HG02678 (cell line): ENCODE measurements around the gene RIPOR3.
A peak's percentile ranks its signal among the peaks of the same experiment; 100 is the strongest.

Source experiments
- ATAC-seq: cut with Tn5 transposase; IDR thresholded peaks from one replicate; pipeline ENCODE4 v1.9.1; 2021; ENCODE audit warnings: mild to moderate bottlenecking, moderate library complexity; ENCODE audit not compliant: unreplicated experiment

Gene RIPOR3

GRCh38 chr20:50690650-50691572, at the start of gene RIPOR3:
Gene RIPOR3 (minus strand): TSS chr20:50691542. CDS start chr20:50691128, 414 bp downstream.
- ATAC-seq: no peak

- no peak for ATAC-seq
Observed at GRCh38 chr20:50737352-50737751, 46.0 kb upstream of the RIPOR3 start.

- no peak for ATAC-seq
Observed at GRCh38 chr20:50735813-50736212, 44.5 kb upstream of the RIPOR3 start.

DNA sequence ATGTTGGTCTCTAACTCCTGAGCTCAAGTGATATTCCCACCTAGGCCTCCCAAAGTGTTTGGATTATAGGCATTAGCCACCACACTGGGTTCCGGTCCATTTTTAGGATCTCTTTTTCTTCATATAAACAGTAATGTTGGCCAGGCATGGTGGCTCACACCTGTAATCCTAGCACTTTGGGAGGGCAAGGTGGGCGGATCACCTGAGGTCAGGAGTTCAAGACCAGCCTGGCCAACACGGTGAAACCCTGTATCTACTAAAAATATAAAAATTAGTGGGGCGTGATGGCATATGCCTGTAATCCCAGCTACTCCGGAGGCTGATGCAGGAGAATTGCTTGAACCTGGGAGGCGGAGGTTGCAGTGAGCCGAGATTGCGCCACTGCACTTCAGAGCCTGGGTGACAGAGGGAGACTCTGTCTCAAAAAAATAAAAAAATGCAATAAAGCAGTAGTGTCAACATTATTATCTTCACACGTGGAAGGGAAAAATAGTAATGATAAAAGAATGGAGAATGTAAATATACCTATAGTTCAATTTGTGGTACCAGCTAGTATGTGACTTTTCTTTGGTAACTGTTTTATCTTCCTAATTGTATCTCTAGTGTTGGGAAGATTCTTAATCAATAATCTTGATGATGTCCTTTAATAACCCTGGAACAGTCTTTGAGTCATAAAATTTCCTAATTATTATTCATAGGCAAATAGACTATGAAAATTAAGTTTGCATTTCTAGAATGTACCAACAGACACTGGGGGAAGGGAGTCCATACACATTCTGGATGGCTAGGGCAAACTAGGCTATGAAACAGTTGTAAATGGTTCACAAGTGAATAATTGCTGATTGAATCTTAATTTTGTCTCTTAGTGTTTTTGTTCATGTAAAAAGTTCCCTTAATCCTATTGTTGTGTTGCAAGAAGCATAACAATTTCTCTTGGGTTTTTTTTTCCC, 43.7 kb upstream of the RIPOR3 start:
- no peak for ATAC-seq

DNA sequence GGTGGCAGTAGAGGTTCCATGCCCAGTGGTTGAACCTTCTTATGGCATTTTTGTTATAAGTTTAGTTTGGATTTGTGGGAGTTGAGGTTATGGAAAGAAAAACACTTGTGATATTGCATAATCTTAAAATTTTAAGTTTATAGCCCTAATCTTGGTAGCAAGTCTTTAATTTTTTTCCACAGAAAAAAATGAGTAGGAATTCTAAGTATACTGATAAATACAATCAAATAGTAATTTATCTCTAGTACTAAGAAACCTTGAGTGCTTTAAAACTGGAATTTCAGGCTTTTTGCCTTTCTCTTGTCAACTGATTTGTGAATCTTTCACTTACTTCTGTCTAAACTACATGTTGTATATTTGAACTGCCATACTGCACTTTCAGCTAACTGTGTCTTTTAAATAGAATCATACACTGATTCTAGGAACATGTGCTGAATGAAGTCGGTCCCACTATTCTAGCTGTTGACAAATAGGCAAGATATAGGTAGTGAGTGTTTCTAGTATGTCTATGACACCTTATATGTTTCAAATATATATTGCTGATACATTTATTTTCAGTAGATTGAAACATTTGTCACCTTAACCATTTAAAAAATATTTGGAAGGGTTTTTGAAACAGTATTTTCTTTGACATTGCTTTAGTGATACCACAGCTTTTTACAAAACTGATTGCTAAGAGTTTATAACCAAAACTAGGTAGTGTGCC, 42.5 kb upstream of the RIPOR3 start:
- ATAC-seq: no peak

- ATAC-seq: no peak
Observed at GRCh38 chr20:50731930-50732690, 40.8 kb upstream of the RIPOR3 start.

DNA sequence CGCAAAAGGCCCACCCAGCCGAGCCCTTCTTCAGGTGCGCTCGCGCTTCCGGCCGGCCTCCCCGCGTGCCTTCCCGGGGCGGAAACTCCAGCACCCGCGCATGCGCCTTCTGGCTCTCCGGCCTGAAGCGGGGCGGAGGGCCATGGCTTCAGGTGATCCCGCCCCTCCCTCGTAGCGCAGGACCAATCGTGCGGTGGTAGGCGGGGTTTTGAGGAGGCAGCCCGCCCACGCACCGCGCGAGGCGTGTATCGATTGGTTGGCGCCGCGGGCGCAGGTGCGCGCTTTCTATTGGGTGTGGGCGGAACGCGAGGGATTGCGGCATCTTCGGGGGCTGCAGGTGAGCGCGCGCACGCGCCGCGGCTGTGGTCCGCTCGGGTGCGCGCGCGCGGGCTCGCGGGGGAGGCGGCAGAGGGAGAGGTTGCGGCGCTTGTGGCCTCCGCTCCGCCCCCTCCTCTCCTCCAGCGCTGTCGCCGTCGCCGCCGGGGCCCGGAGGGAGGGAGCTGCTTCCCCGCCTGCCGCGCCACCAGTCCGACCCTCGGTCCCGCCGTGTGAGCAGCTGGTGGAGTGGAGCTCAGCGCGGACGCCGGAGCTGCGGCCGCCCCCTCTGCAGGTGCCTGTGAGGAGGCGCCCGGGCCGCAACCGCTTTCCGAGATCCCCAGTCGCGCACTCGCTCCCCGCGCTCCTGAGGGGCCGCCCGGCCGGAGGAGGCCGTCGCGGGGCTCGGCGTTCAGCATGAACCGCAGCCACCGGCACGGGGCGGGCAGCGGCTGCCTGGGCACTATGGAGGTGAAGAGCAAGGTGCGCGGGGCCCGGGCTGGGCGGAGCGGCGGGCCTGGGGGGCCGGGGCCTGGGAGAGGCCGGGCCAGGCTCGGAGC, 40.0 kb upstream of the RIPOR3 start, which contains the start of gene PARD6B:
TSS of gene PARD6B (plus strand) at position 526 of the 875 bp plus-strand sequence. CDS start at position 733, 207 bp downstream.
- ATAC-seq: peak; percentile 88

GRCh38 chr20:50730765-50731054, 39.4 kb upstream of the RIPOR3 start:
- no peak for ATAC-seq

- no peak for ATAC-seq
Observed at GRCh38 chr20:50729901-50730764, 38.8 kb upstream of the RIPOR3 start.

DNA sequence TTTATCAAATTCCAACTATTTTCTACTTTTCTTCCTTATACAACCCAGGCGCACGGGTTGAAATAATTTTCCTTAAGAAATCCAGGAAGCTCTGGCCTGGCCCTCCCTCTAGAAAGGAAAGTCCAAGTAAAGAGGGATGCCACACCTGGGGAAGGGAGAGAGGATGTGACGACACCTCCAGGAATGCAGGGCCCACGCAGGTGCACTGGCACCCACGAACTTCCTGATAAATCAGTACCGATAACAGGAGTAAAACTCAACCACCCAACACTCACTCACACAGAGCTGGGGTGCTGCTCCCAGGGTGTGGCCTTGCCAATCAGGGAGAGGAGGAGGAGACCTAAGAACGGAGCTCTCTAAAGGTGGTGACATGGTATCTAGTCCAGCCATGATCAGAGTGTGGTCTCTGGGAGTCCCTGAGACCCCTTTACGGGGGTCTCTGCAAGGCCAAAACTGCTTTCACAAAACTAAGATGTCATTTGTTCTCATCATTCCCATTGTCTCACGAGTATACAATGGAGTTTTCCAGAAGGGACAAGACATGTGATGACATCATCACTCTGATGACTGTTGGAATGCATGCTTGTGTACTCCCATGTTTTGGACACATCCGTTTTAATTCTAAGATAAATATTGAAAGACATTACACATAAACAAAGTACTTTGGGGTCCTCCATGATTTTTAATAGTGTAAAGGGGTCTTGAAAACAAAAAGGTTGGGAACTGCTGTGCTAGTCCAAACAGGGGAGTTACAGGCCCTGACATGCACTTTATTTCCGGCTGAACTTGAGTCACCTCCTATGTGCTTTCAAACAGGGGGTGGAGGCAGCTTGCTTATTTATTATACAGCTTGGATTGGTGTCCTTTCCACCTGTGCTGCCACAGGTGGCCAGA, 37.9 kb upstream of the RIPOR3 start:
- ATAC-seq: no peak

- ATAC-seq: no peak
Observed at GRCh38 chr20:50728486-50728980, 37.2 kb upstream of the RIPOR3 start.

GRCh38 chr20:50727792-50728485, 36.6 kb upstream of the RIPOR3 start:
- no peak for ATAC-seq

DNA sequence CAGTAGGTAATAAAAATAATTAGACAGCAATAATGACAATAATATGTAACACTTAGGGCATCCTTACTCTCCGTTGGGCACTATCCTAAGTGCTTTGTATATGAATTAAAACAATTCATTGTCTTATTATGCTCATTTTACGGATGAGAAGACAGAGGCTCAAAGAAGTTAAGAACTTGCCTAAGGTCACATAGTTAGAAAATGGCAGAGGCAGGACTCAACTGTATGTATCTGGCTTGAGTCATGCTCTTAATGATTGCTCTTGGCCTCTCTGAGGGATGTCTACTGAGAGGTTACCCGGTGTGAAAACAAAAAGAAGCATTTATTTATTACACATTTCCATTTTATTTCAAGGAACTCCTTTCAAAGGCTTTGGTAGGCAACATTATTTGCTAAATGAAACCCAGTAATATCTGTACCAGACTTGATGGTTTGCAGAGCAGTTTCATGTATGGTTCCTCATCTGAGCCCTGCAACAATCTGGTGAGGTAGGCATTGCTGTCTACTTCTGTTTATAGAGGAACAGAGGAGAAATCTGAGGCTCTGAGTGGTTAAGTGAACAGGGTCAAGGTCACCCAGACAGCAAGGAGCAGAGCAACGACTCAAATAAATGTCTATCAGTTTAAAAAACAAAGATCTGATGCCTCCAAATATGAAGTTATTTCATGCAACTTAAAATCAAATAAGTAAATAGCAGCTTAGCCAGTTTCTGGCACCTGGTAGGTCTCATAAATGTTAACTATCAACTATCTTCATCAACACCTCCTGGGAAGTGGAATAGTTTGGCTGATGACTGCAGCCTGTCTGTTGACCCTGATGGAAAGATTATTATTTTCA, 35.8 kb upstream of the RIPOR3 start:
- no peak for ATAC-seq

DNA sequence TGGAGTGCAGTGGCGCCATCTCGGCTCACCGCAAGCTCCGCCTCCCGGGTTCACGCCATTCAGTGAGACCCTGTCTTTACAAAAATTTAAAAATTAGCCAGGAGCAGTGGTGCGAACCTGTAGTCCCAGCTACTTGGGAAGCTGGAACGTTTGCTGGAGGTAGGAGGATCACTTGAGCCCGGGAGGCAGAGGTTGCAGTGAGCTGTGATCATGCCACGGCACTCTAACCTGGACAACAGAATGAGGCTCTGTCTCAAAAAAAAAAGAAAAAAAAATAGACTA, 34.3 kb upstream of the RIPOR3 start:
- ATAC-seq: no peak

GRCh38 chr20:50724851-50725723, 33.7 kb upstream of the RIPOR3 start:
- ATAC-seq: no peak
